GM19452 (cell line): ENCODE measurements around the gene CIRBP.
"Not testable (repeated sequence)": the region's sequence is repeated elsewhere in the genome, so short reads cannot be mapped to it uniquely, and the experiment has no call there.

Source experiments
- ATAC-seq: cut with Tn5 transposase; IDR thresholded peaks from one replicate; pipeline ENCODE4 v1.9.1; 2021; ENCODE audit not compliant: unreplicated experiment

The CIRBP gene

DNA sequence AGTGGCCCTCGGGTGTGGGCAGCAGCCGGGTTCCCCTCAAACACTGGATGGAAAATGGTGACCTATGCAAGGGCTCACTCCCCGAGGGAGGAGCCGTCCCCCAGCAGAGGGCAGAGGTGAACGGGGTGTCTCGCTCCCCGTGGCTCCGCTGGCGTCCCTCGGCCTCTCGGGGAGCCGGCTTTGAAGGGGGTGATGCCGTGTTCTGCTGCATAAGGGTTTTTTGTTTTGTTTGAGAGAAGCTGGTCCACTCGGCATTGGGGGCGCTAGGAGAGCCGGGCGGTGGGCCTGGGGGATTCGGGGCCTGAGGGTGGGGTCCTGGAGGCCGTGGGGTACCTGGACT is 20.5 kb downstream of the CIRBP start:
- no peak for ATAC-seq

DNA sequence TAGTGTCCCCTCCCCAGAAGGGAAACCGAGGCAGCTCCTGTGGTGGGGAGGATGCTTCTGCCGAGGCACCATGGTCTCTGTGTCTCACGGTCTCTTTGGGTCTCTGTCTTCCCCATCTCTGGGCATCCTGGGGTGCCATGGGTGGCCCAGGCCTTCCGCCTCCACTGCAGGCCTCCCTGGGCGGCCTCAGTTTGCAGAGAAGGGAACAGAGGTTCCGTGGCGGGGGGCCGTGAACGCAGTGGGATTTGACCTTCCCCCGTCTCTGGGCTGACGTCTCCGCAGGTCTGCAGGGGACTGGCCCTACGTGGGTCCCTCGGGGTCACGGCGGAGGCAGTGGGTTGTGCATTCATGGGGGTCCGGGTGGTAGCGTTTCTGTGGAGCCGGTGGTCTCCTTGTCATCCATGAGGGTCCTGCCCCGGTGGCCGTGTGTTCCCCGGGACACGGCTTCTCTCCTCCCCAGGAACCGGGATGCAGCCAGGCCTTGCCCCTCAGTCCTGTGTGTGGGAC is 21.1 kb downstream of the CIRBP start:
- ATAC-seq: no peak

- no peak for ATAC-seq
Measured at GRCh38 chr19:1290703-1291651, 21.8 kb downstream of the CIRBP start.

GRCh38 chr19:1291761-1292418 is 22.8 kb downstream of the CIRBP start:
- ATAC-seq: no peak

GRCh38 chr19:1292419-1293151 is 23.5 kb downstream of the CIRBP start:
- no peak for ATAC-seq

GRCh38 chr19:1293782-1294604 is 24.9 kb downstream of the CIRBP start:
- ATAC-seq: no peak

- ATAC-seq: no peak
Measured at GRCh38 chr19:1294688-1295087, 25.6 kb downstream of the CIRBP start.

DNA sequence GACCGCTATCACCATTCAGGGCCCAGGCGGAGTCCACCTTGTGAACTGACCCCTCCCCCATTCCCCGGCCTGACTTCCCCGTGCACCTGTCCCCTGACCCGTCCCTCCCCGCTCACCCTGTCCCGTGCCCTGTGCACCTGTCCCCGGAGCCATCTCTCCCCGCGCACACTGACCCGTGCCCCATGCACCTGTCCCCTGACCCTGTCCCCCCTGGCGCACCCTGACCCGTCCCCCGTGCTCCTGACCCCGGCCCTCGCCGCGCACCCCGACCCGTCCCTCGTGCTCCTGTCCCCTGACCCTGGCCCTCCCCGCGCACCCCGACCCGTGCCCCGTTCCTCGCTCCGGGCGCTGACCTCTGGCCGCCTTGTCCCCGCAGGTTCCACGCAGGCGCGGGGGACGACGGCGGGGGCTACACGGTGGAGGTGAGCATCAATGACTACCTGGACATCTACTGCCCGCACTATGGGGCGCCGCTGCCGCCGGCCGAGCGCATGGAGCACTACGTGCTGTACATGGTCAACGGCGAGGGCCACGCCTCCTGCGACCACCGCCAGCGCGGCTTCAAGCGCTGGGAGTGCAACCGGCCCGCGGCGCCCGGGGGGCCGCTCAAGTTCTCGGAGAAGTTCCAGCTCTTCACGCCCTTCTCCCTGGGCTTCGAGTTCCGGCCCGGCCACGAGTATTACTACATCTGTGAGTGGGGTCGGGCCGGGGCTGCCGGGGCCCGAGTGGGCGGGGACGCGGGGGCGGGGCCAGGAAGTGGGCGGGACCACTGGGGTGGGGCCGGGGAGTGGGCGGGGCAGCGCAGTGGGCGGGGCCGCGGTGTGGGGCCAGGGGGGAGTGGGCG is 26.3 kb downstream of the CIRBP start:
- ATAC-seq: no peak

DNA sequence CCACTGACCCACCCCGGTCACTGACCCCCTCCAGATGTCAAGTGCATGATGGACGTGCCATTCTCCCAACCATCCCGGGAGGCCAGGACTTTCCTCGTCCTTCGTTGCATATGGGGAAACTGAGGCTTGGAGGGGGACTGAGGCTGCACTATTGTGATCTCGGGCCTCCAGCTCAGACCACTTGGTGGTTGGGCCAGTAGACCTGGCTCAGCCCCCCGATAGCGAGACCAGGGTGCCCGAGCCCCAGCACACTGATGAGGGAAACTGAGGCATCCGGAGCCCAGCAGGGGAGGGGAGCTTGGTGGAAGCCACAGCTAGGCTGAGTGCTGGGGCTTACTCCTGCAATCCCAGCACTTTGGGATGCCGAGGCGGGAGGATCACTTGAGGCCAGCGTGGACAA is 26.9 kb downstream of the CIRBP start:
- no peak for ATAC-seq

DNA sequence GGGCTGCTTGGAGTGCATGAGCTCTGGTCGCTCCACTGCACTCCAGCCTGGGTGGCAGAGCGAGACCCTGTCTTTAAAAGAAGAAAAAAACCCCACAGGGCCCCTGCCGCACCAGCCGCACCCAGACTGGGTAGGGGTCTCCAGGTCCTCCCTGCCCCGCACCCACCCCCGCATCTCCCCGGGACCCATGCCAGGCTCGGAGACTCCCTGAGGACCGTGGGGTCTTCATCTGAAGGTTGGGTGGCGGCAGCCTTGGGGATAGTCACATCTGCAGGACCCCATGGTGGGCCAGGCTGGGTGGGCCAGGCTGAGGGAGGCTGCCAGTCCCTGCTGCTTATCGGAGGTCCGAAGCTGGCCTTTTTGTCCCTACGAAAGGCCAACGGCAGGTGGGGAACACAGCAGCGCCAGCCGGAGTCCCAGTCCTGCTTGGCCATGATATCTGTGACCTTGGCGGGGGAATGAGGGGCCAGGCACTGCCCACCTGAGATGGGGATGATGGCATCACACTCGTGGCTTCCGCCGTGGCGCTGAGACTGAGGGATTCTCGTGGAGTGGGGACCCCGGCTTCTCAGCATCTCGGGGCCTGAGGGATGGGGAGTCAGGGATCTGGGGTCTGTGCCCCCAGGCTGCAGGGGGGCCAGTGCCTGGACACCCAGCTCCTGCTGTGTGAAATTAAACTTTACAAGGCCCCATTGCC is 27.6 kb downstream of the CIRBP start:
- no peak for ATAC-seq

DNA sequence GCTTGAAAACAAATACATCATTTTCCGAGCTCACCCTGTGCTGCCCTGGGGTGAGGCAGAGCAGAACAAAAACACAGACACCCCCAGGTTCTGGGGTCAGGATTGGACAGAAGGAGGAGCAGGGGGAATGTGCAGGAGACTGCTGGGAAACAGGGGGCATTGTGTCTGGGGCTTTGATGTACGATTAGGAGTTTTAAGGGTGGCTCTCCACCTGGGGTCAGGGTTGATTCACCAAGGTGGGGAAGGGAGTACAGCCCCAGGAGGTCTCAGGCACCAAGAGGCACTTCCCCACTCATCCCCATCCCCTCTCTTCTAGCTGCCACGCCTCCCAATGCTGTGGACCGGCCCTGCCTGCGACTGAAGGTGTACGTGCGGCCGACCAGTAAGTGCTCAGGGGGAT is 29.1 kb downstream of the CIRBP start:
- no peak for ATAC-seq

DNA sequence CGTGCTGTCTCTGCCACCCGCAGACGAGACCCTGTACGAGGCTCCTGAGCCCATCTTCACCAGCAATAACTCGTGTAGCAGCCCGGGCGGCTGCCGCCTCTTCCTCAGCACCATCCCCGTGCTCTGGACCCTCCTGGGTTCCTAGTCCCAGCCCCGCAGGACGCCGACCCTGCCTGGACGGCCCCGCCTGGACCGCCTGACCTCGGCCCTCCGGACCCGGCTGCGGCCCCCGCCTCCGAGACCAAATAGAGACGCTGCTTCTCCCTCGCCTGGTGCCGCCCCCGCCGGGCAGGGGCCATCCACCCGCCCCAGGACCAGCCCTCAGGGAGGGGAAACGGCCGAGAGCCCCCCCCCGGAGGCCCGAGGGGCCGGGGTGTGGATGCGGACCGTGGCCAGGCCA is 30.7 kb downstream of the CIRBP start:
- no peak for ATAC-seq

DNA sequence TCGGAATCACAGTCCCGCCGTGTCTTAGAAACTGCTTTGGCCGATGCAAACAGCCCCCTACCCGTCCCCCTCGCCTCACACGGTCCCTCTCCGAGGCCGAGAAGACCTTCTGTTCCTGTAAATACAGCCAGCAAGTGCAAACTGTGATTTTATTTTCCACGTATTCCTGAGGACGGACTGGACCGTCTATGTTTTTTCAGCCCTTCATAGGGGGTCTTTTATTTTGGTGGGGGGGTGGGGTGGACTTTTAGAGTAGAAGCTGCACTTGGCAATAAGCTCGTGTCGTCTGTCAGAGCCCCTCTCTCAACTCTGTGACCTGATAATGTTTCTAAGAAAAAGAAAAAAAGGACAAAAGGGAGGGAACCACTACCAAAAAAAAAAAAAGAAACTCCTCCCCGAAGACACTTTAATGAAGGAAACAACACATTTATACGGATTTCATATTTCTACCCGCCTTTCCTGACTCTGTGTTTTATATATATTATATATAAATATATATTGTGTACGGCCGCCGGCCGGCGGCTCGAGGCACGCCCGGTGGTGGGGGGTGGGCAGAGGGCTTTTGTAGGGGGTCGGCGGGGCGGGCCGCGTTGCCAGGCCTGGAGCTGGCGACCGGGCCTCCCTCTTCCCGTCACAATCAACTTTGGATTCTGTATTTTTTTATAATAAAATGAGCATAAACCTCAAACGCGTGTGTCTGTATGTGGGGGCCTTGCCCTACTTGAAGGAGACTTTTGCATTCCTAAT is 31.8 kb downstream of the CIRBP start:
- ATAC-seq: no peak

DNA sequence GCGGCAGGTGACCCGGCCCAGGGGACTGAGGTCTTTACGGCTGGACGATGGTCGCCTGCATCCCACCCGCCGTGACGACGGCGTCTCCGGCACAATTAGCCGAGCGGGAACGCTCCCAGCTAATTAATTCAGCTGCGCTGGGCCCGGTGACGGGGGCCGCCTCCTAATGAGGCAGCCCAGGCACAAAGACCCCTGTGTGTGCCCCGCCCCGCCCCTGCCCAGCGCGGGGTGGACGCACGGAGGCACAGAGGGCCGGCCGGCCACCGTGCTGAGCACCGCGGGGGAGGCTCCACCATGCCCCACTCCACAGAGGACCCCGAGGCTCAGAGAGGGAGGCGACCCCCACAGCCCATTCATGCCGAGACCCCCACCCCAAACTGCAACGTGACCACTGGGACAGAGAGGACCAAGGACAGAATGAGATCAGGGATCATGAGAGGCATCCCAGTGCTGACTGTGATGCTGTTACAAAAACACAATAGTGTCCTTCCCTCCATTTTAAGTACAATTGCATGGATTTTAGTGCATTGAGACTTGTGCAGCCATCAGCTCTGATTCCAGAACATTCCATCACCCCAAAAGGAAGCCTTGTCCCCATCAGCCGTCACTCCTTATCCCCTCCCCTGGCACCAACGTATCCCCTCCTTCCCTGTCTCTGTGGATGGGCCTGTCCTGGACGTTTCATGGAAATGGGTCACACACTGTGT is 33.6 kb downstream of the CIRBP start:
- ATAC-seq: no peak

DNA sequence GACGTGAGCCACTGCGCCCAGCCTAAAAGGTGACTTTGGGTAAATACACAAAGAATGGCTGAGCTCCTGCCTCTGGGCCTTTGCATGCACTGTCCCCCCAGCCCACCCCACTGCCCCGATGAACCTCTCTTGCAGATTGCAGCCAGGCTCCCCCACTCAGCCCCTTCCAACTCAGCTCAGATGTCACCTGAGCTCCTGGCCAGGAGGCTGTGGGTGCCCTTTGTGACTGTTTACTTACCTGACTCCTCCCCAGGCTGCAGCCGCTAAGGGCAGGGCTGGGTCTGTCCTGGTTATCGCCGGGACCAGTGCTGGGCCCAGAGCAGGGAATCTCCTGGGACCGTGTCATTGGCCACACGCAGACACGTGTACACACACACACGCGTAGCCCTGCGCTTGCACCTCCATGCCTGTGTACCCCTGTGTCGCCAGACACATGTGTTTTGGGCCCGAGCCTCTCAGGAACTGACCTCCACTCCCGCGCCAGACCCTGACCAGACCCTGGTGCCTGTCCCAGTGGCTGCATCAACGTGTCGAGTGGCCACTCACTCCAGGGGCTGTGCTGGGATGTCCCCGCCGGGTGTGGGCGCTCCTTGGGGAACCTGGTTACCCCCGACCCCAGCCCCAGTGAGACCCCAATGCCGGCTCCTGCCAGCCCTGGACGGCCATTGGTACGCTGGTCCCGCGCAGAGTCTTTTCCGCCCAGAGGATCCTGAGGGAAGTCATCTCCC is 35.2 kb downstream of the CIRBP start:
- ATAC-seq: no peak

DNA sequence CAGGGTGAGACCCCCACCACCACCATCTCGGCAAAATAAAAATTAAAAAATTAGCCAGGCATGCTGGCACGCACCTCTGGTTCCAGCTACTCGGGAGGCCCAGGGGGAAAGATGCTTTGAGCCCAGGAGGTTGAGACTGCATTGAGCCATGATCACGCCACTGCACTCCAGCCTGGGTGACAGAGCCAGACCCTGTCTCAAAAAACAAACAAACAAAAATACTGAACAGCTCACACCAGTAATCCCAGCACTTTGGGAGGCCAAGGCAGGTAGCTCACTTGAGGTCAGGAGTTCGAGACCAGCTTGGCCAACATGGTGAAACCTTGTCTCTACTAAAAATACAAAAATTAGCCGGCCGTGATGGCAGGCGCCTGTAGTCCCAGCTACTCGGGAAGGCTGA is 36.2 kb downstream of the CIRBP start:
- not testable (repeated sequence) for ATAC-seq

- no peak for ATAC-seq
Measured at GRCh38 chr19:1307320-1307719, 38.2 kb downstream of the CIRBP start.
